ENCODE measurements around the gene KASH5.

The KASH5 gene

DNA sequence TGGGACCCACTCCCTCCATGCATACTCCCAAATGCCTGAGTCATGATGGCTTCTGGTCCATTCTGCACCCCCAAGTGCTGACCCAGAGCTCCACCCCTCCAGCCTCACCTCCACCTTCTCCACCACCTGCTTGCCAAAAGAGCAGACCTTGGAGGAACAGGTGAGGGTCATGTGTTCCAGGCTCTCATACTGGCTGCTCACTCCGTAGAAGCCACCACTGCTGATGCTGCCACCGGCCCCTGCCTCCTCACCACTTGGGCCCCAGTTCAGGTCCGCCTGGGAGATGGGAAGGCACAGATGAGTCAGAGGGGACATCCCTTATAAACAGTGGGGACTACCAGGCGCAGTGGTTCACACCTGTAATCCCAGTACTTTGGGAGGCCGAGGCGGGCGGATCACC is 44.9 kb upstream of the KASH5 start:
- Histone ChIP-seq H3K27me3 (ENCODE audit: insufficient read depth, insufficient read length) (no peaks in the 10 kb centered on the region), H3K9me3 (ENCODE audit: insufficient read depth, low read length) (no peaks in the 10 kb centered on the region), H3K9ac (ENCODE audit: insufficient read length, low read depth) (no peak overlapping the region), H3K36me3 (ENCODE audit: insufficient read depth, insufficient read length, low read length) (peaks cover 80% of the 10 kb centered on the region), H3K4me3 (ENCODE audit: insufficient read length, low read depth) (no peak overlapping the region), H3K4me1 (ENCODE audit: insufficient read depth, insufficient read length) (peaks cover 12% of the 10 kb centered on the region)
- TF ChIP-seq ZNF274 (IDR thresholded peaks at IDR 0.05; ENCODE audit: low read depth, low read length) (no peak), YY1 (IDR thresholded peaks at IDR 0.05; ENCODE audit: insufficient read depth, insufficient read length) (no peak), SUZ12 (IDR thresholded peaks at IDR 0.05; ENCODE audit: extremely low read depth, insufficient read depth, insufficient read length) (no peak)
- no peak for DNase-seq (ENCODE audit: low read depth, low spot score)

- Histone ChIP-seq H3K4me1 (ENCODE audit: insufficient read depth, insufficient read length) (peaks cover under 1% of the 10 kb centered on the region), H3K9me3 (ENCODE audit: insufficient read depth, low read length) (0 out of 2 replicates have a peak, but pooled peaks cover 3% of the 10 kb centered on the region), H3K36me3 (ENCODE audit: insufficient read depth, insufficient read length, low read length) (peaks cover 84% of the 10 kb centered on the region)
These were observed 43.3 kb upstream of the KASH5 start for GRCh38 chr19:49344505-49345423.

GRCh38 chr19:49347191-49347590 is 40.9 kb upstream of the KASH5 start:
- H3K4me1 ChIP-seq (ENCODE audit: insufficient read depth, insufficient read length): no peaks in the 10 kb centered on the region
- no peak overlapping the region for H3K4me3 ChIP-seq (ENCODE audit: insufficient read length, low read depth)
- H3K36me3 ChIP-seq (ENCODE audit: insufficient read depth, insufficient read length, low read length): peaks cover 85% of the 10 kb centered on the region
- no peaks in the 10 kb centered on the region for H3K27me3 ChIP-seq (ENCODE audit: insufficient read depth, insufficient read length)
- peaks cover 7% of the 10 kb centered on the region; the same call in 1 of the 2 replicates for H3K9me3 ChIP-seq (ENCODE audit: insufficient read depth, low read length)
- H3K9ac ChIP-seq (ENCODE audit: insufficient read length, low read depth): no peak overlapping the region
- DNase-seq (ENCODE audit: low read depth, low spot score): no peak
- TF ChIP-seq YY1 (IDR thresholded peaks at IDR 0.05; ENCODE audit: insufficient read depth, insufficient read length) (no peak), ZNF274 (IDR thresholded peaks at IDR 0.05; ENCODE audit: low read depth, low read length) (no peak)

More at GRCh38 chr19:49344505-49345423, 43.3 kb upstream of the KASH5 start:
- no peak overlapping the region for H3K4me3 ChIP-seq (ENCODE audit: insufficient read length, low read depth)
- no peaks in the 10 kb centered on the region for H3K27me3 ChIP-seq (ENCODE audit: insufficient read depth, insufficient read length)
- H3K9ac ChIP-seq (ENCODE audit: insufficient read length, low read depth): no peak overlapping the region
- no peak for DNase-seq (ENCODE audit: low read depth, low spot score)
- TF ChIP-seq ZNF274 (IDR thresholded peaks at IDR 0.05; ENCODE audit: low read depth, low read length): no peak
- TF ChIP-seq SUZ12 (IDR thresholded peaks at IDR 0.05; ENCODE audit: extremely low read depth, insufficient read depth, insufficient read length): no peak
- TF ChIP-seq YY1 (IDR thresholded peaks at IDR 0.05; ENCODE audit: insufficient read depth, insufficient read length): no peak

DNA sequence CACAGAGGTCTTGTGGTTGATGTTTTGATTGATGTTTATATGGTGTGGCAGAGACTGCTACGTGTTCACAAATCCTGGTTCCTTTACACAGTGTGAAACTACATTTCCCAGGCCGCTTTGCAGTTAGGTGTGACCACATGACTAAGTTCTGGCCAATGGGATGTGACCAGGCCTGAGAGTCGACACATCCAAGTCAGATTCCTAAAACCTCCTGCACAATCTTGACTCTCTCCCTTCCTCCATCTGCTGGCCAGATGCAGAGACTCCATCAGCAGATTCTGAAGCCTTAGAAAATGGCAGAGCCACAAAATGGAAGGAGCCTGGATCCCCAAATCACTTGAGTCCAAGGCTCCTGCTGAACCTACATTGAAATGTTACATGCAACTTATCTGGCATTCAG is 40.2 kb upstream of the KASH5 start:
- DNase-seq (ENCODE audit: low read depth, low spot score): no peak
- Histone ChIP-seq H3K4me3 (ENCODE audit: insufficient read length, low read depth) (no peak overlapping the region), H3K9me3 (ENCODE audit: insufficient read depth, low read length) (peaks cover 7% of the 10 kb centered on the region; the same call in 1 of the 2 replicates)

DNA sequence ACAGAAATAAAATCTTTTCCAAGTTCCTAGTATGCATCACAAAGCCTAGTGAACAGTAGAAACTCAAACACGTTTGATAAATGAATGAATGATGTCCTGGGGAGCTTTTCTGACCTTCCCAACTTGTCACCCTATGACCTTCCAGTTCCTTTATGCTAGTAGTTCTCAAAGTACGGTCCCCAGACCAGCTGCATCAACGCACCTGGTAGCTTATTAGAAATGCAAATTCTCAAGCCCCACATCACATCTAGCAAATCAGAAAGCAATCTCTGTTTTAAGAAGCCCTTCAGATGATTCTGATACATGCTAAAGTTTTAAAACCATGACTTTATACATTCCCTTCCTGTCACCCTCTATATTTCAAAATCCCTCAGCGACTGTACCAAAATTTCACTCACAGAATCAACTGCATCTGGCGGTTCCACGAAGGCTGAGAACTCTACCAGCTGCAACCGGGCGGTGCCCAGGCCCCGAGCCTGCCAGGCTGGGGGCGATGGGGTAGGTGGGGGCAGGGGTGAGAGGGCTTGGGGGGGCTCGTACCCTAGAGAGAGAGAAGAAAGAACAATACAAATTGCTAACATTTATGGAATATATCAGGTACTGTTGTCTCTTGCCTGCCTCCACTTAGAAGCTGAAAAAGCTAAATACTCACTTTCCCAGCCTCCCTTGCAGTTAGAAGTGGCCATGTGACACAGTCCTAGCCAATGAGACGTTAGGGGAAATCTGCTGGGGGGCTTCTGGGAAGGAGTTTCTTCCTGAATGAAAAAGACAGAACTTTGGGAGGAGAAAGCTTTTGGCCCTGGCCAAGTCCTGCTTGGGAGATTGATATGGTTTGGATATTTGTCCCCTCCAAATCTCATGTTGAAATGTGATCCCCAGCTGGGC is 39.5 kb upstream of the KASH5 start:
- Histone ChIP-seq H3K9ac (ENCODE audit: insufficient read length, low read depth) (no peak overlapping the region), H3K4me3 (ENCODE audit: insufficient read length, low read depth) (no peak overlapping the region), H3K36me3 (ENCODE audit: insufficient read depth, insufficient read length, low read length) (peaks cover 84% of the 10 kb centered on the region), H3K27me3 (ENCODE audit: insufficient read depth, insufficient read length) (no peaks in the 10 kb centered on the region), H3K9me3 (ENCODE audit: insufficient read depth, low read length) (peaks cover 7% of the 10 kb centered on the region; the same call in 1 of the 2 replicates), H3K4me1 (ENCODE audit: insufficient read depth, insufficient read length) (no peaks in the 10 kb centered on the region)
- DNase-seq (ENCODE audit: low read depth, low spot score): no peak
- TF ChIP-seq SUZ12 (IDR thresholded peaks at IDR 0.05; ENCODE audit: extremely low read depth, insufficient read depth, insufficient read length) (no peak), YY1 (IDR thresholded peaks at IDR 0.05; ENCODE audit: insufficient read depth, insufficient read length) (no peak), ZNF274 (IDR thresholded peaks at IDR 0.05; ENCODE audit: low read depth, low read length) (no peak)

More for the DNA sequence above, 40.2 kb upstream of the KASH5 start:
- H3K9ac ChIP-seq (ENCODE audit: insufficient read length, low read depth): no peak overlapping the region
- H3K36me3 ChIP-seq (ENCODE audit: insufficient read depth, insufficient read length, low read length): peaks cover 84% of the 10 kb centered on the region
- H3K27me3 ChIP-seq (ENCODE audit: insufficient read depth, insufficient read length): no peaks in the 10 kb centered on the region
- peak; percentile 12 for TF ChIP-seq YY1 (IDR thresholded peaks at IDR 0.05; ENCODE audit: insufficient read depth, insufficient read length)
- TF ChIP-seq SUZ12 (IDR thresholded peaks at IDR 0.05; ENCODE audit: extremely low read depth, insufficient read depth, insufficient read length): no peak
- H3K4me1 ChIP-seq (ENCODE audit: insufficient read depth, insufficient read length): no peaks in the 10 kb centered on the region

DNA sequence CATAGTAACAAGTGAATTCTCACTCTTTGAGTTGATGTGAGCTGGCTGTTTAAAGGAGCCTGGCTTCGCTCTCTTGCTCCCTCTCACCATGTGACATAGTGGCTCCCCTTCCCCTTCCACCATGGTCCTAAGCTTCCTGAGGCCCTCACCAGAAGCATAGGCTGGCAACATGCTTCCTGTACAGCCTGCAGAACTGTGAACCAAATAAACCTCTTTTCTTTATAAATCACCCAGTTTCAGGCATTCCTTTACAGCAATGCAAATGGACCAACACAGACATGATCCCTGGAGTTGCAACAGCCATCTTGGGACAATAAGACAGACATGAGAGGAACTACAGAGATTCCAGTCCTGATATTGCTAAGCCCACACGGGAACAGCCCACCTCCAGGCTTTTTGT is 38.5 kb upstream of the KASH5 start:
- Histone ChIP-seq H3K27me3 (ENCODE audit: insufficient read depth, insufficient read length) (no peaks in the 10 kb centered on the region), H3K9me3 (ENCODE audit: insufficient read depth, low read length) (peaks cover 7% of the 10 kb centered on the region; the same call in 1 of the 2 replicates), H3K4me3 (ENCODE audit: insufficient read length, low read depth) (no peak overlapping the region), H3K36me3 (ENCODE audit: insufficient read depth, insufficient read length, low read length) (peaks cover 83% of the 10 kb centered on the region), H3K9ac (ENCODE audit: insufficient read length, low read depth) (no peak overlapping the region), H3K4me1 (ENCODE audit: insufficient read depth, insufficient read length) (no peaks in the 10 kb centered on the region)
- no peak for DNase-seq (ENCODE audit: low read depth, low spot score)
- no peak for TF ChIP-seq SUZ12 (IDR thresholded peaks at IDR 0.05; ENCODE audit: extremely low read depth, insufficient read depth, insufficient read length)
- no peak for TF ChIP-seq YY1 (IDR thresholded peaks at IDR 0.05; ENCODE audit: insufficient read depth, insufficient read length)
- no peak for TF ChIP-seq ZNF274 (IDR thresholded peaks at IDR 0.05; ENCODE audit: low read depth, low read length)

Measured in NT2/D1 (cell line).